ENCODE results near the gene CNOT6L.
"Not testable (repeated sequence)": the region's sequence is repeated elsewhere in the genome, so short reads cannot be mapped to it uniquely, and the experiment has no call there.

CNOT6L gene

GRCh38 chr4:77788990-77789389 is 30.2 kb downstream of the CNOT6L start:
- Histone ChIP-seq H3K9me3 (ENCODE audit: low read length) (peaks cover 2% of the 10 kb centered on the region), H2AFZ (ENCODE audit: low read depth, low read length) (no peak overlapping the region), H3K36me3 (ENCODE audit: insufficient read depth, low read length) (no peaks in the 10 kb centered on the region), H3K27me3 (ENCODE audit: insufficient read depth, low read length) (no peaks in the 10 kb centered on the region), H3K4me1 (ENCODE audit: insufficient read depth, low read length) (no peaks in the 10 kb centered on the region), H3K4me3 (ENCODE audit: low read length) (no peak overlapping the region)

- H3K4me3 ChIP-seq (ENCODE audit: low read length) = no peak overlapping the region
- no peaks in the 10 kb centered on the region for H3K4me1 ChIP-seq (ENCODE audit: insufficient read depth, low read length)
- H3K9me3 ChIP-seq (ENCODE audit: low read length) = peaks cover 2% of the 10 kb centered on the region
- no peaks in the 10 kb centered on the region for H3K36me3 ChIP-seq (ENCODE audit: insufficient read depth, low read length)
- H3K27me3 ChIP-seq (ENCODE audit: insufficient read depth, low read length) = no peaks in the 10 kb centered on the region
- no peak overlapping the region for H2AFZ ChIP-seq (ENCODE audit: low read depth, low read length)
Measured at GRCh38 chr4:77787969-77788368, 31.2 kb downstream of the CNOT6L start.

GRCh38 chr4:77785669-77786068 is 33.5 kb downstream of the CNOT6L start:
- H3K27me3 ChIP-seq (ENCODE audit: insufficient read depth, low read length) = no peaks in the 10 kb centered on the region
- no peaks in the 10 kb centered on the region for H3K36me3 ChIP-seq (ENCODE audit: insufficient read depth, low read length)
- no peak overlapping the region for H2AFZ ChIP-seq (ENCODE audit: low read depth, low read length)
- H3K4me1 ChIP-seq (ENCODE audit: insufficient read depth, low read length) = no peaks in the 10 kb centered on the region
- no peaks in the 10 kb centered on the region for H3K9me3 ChIP-seq (ENCODE audit: low read length)
- H3K4me3 ChIP-seq (ENCODE audit: low read length) = no peak overlapping the region

- Histone ChIP-seq H2AFZ (ENCODE audit: low read depth, low read length) (no peak overlapping the region), H3K27me3 (ENCODE audit: insufficient read depth, low read length) (no peaks in the 10 kb centered on the region), H3K4me1 (ENCODE audit: insufficient read depth, low read length) (no peaks in the 10 kb centered on the region), H3K36me3 (ENCODE audit: insufficient read depth, low read length) (no peaks in the 10 kb centered on the region), H3K4me3 (ENCODE audit: low read length) (no peak overlapping the region), H3K9me3 (ENCODE audit: low read length) (no peaks in the 10 kb centered on the region)
Measured at GRCh38 chr4:77783895-77784294, 35.3 kb downstream of the CNOT6L start.

GRCh38 chr4:77782102-77782835 is 36.9 kb downstream of the CNOT6L start:
- no peaks in the 10 kb centered on the region for H3K9me3 ChIP-seq (ENCODE audit: low read length)
- no peaks in the 10 kb centered on the region for H3K36me3 ChIP-seq (ENCODE audit: insufficient read depth, low read length)
- no peaks in the 10 kb centered on the region for H3K27me3 ChIP-seq (ENCODE audit: insufficient read depth, low read length)
- H2AFZ ChIP-seq (ENCODE audit: low read depth, low read length) = no peak overlapping the region
- H3K4me1 ChIP-seq (ENCODE audit: insufficient read depth, low read length) = no peaks in the 10 kb centered on the region
- no peak overlapping the region for H3K4me3 ChIP-seq (ENCODE audit: low read length)

- H2AFZ ChIP-seq (ENCODE audit: low read depth, low read length) = not testable (repeated sequence)
Measured at GRCh38 chr4:77780762-77781161, 38.4 kb downstream of the CNOT6L start.

GRCh38 chr4:77777135-77777807 is 41.9 kb downstream of the CNOT6L start:
- no peaks in the 10 kb centered on the region for H3K9me3 ChIP-seq (ENCODE audit: low read length)
- H3K4me3 ChIP-seq (ENCODE audit: low read length) = no peak overlapping the region
- no peaks in the 10 kb centered on the region for H3K4me1 ChIP-seq (ENCODE audit: insufficient read depth, low read length)

More at GRCh38 chr4:77780762-77781161, 38.4 kb downstream of the CNOT6L start:
- H3K9me3 ChIP-seq (ENCODE audit: low read length); H3K36me3 ChIP-seq (ENCODE audit: insufficient read depth, low read length); H3K27me3 ChIP-seq (ENCODE audit: insufficient read depth, low read length); H3K4me3 ChIP-seq (ENCODE audit: low read length); H3K4me1 ChIP-seq (ENCODE audit: insufficient read depth, low read length): not testable (repeated sequence)

GRCh38 chr4:77776182-77777134 is 42.7 kb downstream of the CNOT6L start:
- Histone ChIP-seq H2AFZ (ENCODE audit: low read depth, low read length) (no peak overlapping the region), H3K4me3 (ENCODE audit: low read length) (no peak overlapping the region), H3K9me3 (ENCODE audit: low read length) (no peaks in the 10 kb centered on the region), H3K27me3 (ENCODE audit: insufficient read depth, low read length) (no peaks in the 10 kb centered on the region), H3K4me1 (ENCODE audit: insufficient read depth, low read length) (no peaks in the 10 kb centered on the region), H3K36me3 (ENCODE audit: insufficient read depth, low read length) (peaks cover 20% of the 10 kb centered on the region)

More at GRCh38 chr4:77777135-77777807, 41.9 kb downstream of the CNOT6L start:
- Histone ChIP-seq H3K36me3 (ENCODE audit: insufficient read depth, low read length) (peaks cover 13% of the 10 kb centered on the region), H2AFZ (ENCODE audit: low read depth, low read length) (no peak overlapping the region), H3K27me3 (ENCODE audit: insufficient read depth, low read length) (no peaks in the 10 kb centered on the region)

- H3K27me3 ChIP-seq (ENCODE audit: insufficient read depth, low read length) = no peaks in the 10 kb centered on the region
- no peaks in the 10 kb centered on the region for H3K4me1 ChIP-seq (ENCODE audit: insufficient read depth, low read length)
- H3K36me3 ChIP-seq (ENCODE audit: insufficient read depth, low read length) = peaks cover 22% of the 10 kb centered on the region
- H2AFZ ChIP-seq (ENCODE audit: low read depth, low read length) = no peak overlapping the region
- no peaks in the 10 kb centered on the region for H3K9me3 ChIP-seq (ENCODE audit: low read length)
- no peak overlapping the region for H3K4me3 ChIP-seq (ENCODE audit: low read length)
Measured at GRCh38 chr4:77773101-77773500, 46.1 kb downstream of the CNOT6L start.

GRCh38 chr4:77771566-77771965 is 47.6 kb downstream of the CNOT6L start:
- Histone ChIP-seq H3K27me3 (ENCODE audit: insufficient read depth, low read length) (no peaks in the 10 kb centered on the region), H3K9me3 (ENCODE audit: low read length) (no peaks in the 10 kb centered on the region), H3K36me3 (ENCODE audit: insufficient read depth, low read length) (peaks cover 22% of the 10 kb centered on the region), H3K4me3 (ENCODE audit: low read length) (no peak overlapping the region), H2AFZ (ENCODE audit: low read depth, low read length) (no peak overlapping the region), H3K4me1 (ENCODE audit: insufficient read depth, low read length) (no peaks in the 10 kb centered on the region)

- Histone ChIP-seq H2AFZ (ENCODE audit: low read depth, low read length) (no peak overlapping the region), H3K4me3 (ENCODE audit: low read length) (no peak overlapping the region), H3K4me1 (ENCODE audit: insufficient read depth, low read length) (no peaks in the 10 kb centered on the region), H3K36me3 (ENCODE audit: insufficient read depth, low read length) (no peaks in the 10 kb centered on the region), H3K9me3 (ENCODE audit: low read length) (peaks cover 3% of the 10 kb centered on the region), H3K27me3 (ENCODE audit: insufficient read depth, low read length) (no peaks in the 10 kb centered on the region)
Measured at GRCh38 chr4:77765720-77766119, 53.4 kb downstream of the CNOT6L start.

GRCh38 chr4:77762531-77762930 is 56.6 kb downstream of the CNOT6L start:
- H3K4me1 ChIP-seq (ENCODE audit: insufficient read depth, low read length) = no peaks in the 10 kb centered on the region
- peaks cover 4% of the 10 kb centered on the region for H3K36me3 ChIP-seq (ENCODE audit: insufficient read depth, low read length)
- H3K9me3 ChIP-seq (ENCODE audit: low read length) = peaks cover 6% of the 10 kb centered on the region
- no peak overlapping the region for H2AFZ ChIP-seq (ENCODE audit: low read depth, low read length)
- no peak overlapping the region for H3K4me3 ChIP-seq (ENCODE audit: low read length)
- no peaks in the 10 kb centered on the region for H3K27me3 ChIP-seq (ENCODE audit: insufficient read depth, low read length)

- peaks cover 4% of the 10 kb centered on the region for H3K36me3 ChIP-seq (ENCODE audit: insufficient read depth, low read length)
- H2AFZ ChIP-seq (ENCODE audit: low read depth, low read length) = no peak overlapping the region
- no peak overlapping the region for H3K4me3 ChIP-seq (ENCODE audit: low read length)
- peaks cover 6% of the 10 kb centered on the region for H3K9me3 ChIP-seq (ENCODE audit: low read length)
- no peaks in the 10 kb centered on the region for H3K4me1 ChIP-seq (ENCODE audit: insufficient read depth, low read length)
- no peaks in the 10 kb centered on the region for H3K27me3 ChIP-seq (ENCODE audit: insufficient read depth, low read length)
Measured at GRCh38 chr4:77761595-77761994, 57.6 kb downstream of the CNOT6L start.

Data from neuron (in vitro differentiated cells).